Neural progenitor cell (in vitro differentiated cells): Measurements from ENCODE around the gene KCNG3. TPM values are rescaled to one million over a fixed set of nuclear protein-coding genes. Genes with fewer than 3 reads are reported as not detected.

Experiments used
- DNase-seq: peaks from one replicate; pipeline ENCODE4 v3.0.0-alpha.2; 2016; ENCODE audit warnings: low spot score
- H2AFZ ChIP-seq: fragments of 200-600 bp; sonication (generic); replicated peaks from 2 replicates; pipeline ENCODE4 v1.6.1; 2016; ENCODE audit warnings: antibody characterized with exemption
- H3F3A ChIP-seq: fragments of 200-600 bp; sonication (generic); 2 replicates; pipeline ENCODE4 v1.6.1; 2016; ENCODE audit warnings: antibody characterized with exemption, low read depth
- H3K27ac ChIP-seq: fragments of 200-600 bp; sonication (generic); 2 replicates; pipeline ENCODE4 v1.5.1; 2016; ENCODE audit warnings: mild to moderate bottlenecking
- H3K27me3 ChIP-seq: fragments of 200-600 bp; sonication (generic); 2 replicates; pipeline ENCODE4 v1.6.1; 2016; ENCODE audit warnings: mild to moderate bottlenecking, moderate library complexity
- H3K36me3 ChIP-seq: fragments of 200-600 bp; sonication (generic); 2 replicates; pipeline ENCODE4 v1.5.1; 2016
- H3K4me1 ChIP-seq: fragments of 200-600 bp; sonication (generic); 2 replicates; pipeline ENCODE4 v1.6.1; 2016; ENCODE audit warnings: mixed run types
- H3K4me2 ChIP-seq: fragments of 200-600 bp; sonication (generic); 2 replicates; pipeline ENCODE4 v1.6.1; 2016
- H3K4me3 ChIP-seq: fragments of 200-600 bp; sonication (generic); 2 replicates; pipeline ENCODE4 v1.5.1; 2016
- H3K79me2 ChIP-seq: fragments of 200-600 bp; sonication (generic); 2 replicates; pipeline ENCODE4 v1.6.1; 2016; ENCODE audit warnings: low read depth
- H3K9ac ChIP-seq: fragments of 200-600 bp; sonication (generic); 2 replicates; pipeline ENCODE4 v1.6.1; 2016
- H3K9me3 ChIP-seq: fragments of 200-600 bp; sonication (generic); 2 replicates; pipeline ENCODE4 v1.5.1; 2016; ENCODE audit warnings: low read depth
- H4K20me1 ChIP-seq: fragments of 200-600 bp; sonication (generic); 2 replicates; pipeline ENCODE4 v1.6.1; 2016; ENCODE audit warnings: low read depth
- H3K27ac Mint-ChIP-seq: 3 replicates; pipeline ENCODE4 v1.8.0; 2021; ENCODE audit warnings: mixed read lengths
- H3K27me3 Mint-ChIP-seq: 2 replicates; pipeline ENCODE4 v1.8.0; 2022; ENCODE audit warnings: low read depth, mild to moderate bottlenecking, inconsistent platforms, moderate library complexity, mixed read lengths; ENCODE audit not compliant: insufficient read depth
- H3K36me3 Mint-ChIP-seq: 3 replicates; pipeline ENCODE4 v1.8.0; 2021; ENCODE audit warnings: mixed read lengths
- H3K4me1 Mint-ChIP-seq: 3 replicates; pipeline ENCODE4 v1.8.0; 2021; ENCODE audit warnings: mixed read lengths
- H3K4me3 Mint-ChIP-seq: 3 replicates; pipeline ENCODE4 v1.8.0; 2021; ENCODE audit warnings: mild to moderate bottlenecking, moderate library complexity, mixed read lengths
- H3K9me3 Mint-ChIP-seq: 3 replicates; pipeline ENCODE4 v1.8.0; 2020; ENCODE audit warnings: mixed read lengths
- EZH2 ChIP-seq: fragments of 200-600 bp; sonication (generic); IDR thresholded peaks from 2 replicates; pipeline ENCODE4 v1.6.1; 2017; ENCODE audit warnings: antibody characterized with exemption, mild to moderate bottlenecking, moderate library complexity
- EZH2phosphoT487 ChIP-seq: fragments of 200-600 bp; sonication (generic); IDR thresholded peaks from 2 replicates; pipeline ENCODE4 v1.6.1; 2017; ENCODE audit warnings: antibody characterized with exemption
- total RNA-seq: library from RNA; depleted of rRNA; stranded (reverse); fragments of >200 nt; gene quantifications from 2 replicates; pipeline ENCODE4 v1.2.3, GENCODE V29; 2015; ENCODE audit warnings: low replicate concordance
- TF ChIP-seq, protein P1 (sequence below): fragments of 200-600 bp; sonication (generic); IDR thresholded peaks from 2 replicates; pipeline ENCODE4 v1.5.1; 2017; ENCODE audit warnings: antibody characterized with exemption, mild to moderate bottlenecking

Gene KCNG3
- total RNA-seq, 1 donor from 2014 or later, result 7.8 TPM

DNA sequence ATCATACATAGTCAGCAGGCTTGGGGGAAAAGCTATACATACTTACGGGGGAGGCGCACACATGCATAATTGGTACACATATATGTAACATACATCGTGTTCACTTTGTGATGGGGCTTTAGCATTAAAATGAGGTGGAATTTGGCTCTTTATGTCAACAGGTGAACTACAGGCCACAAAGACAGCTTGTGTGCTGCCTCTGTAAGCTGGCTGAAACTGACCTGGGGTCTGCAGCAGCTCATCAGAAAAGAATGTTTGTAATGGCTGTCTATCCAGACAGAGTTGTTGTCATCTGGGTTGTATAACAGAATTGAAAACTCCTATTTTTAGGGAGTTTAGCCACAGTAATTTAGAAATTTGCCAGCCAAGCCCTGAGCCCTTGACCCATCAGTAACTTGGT lies 4.7 kb upstream of the KCNG3 start:
- H3K4me1 ChIP-seq, result peaks cover 25% of the 10 kb centered on the region
- no peak overlapping the region for H3K27ac ChIP-seq
- TF ChIP-seq EZH2 (no peak), EZH2phosphoT487 (no peak)
- TF ChIP-seq, protein P1, sequence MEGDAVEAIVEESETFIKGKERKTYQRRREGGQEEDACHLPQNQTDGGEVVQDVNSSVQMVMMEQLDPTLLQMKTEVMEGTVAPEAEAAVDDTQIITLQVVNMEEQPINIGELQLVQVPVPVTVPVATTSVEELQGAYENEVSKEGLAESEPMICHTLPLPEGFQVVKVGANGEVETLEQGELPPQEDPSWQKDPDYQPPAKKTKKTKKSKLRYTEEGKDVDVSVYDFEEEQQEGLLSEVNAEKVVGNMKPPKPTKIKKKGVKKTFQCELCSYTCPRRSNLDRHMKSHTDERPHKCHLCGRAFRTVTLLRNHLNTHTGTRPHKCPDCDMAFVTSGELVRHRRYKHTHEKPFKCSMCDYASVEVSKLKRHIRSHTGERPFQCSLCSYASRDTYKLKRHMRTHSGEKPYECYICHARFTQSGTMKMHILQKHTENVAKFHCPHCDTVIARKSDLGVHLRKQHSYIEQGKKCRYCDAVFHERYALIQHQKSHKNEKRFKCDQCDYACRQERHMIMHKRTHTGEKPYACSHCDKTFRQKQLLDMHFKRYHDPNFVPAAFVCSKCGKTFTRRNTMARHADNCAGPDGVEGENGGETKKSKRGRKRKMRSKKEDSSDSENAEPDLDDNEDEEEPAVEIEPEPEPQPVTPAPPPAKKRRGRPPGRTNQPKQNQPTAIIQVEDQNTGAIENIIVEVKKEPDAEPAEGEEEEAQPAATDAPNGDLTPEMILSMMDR, result no peak
- no peaks in the 10 kb centered on the region for H3K36me3 ChIP-seq
- H3K9ac ChIP-seq, result no peak overlapping the region
- Mint-ChIP-seq H3K27me3 (peaks cover 7% of the 10 kb centered on the region), H3K4me3 (no peak overlapping the region), H3K27ac (no peak overlapping the region), H3K9me3 (no peaks in the 10 kb centered on the region), H3K4me1 (peaks cover 10% of the 10 kb centered on the region), H3K36me3 (no peaks in the 10 kb centered on the region)
- no peak overlapping the region for H3K4me3 ChIP-seq
- peaks cover 22% of the 10 kb centered on the region for H3F3A ChIP-seq
- H3K27me3 ChIP-seq, result peaks cover 13% of the 10 kb centered on the region
- no peaks in the 10 kb centered on the region for H3K9me3 ChIP-seq
- no peak overlapping the region for H3K4me2 ChIP-seq
- H2AFZ ChIP-seq, result no peak overlapping the region
- no peaks in the 10 kb centered on the region for H3K79me2 ChIP-seq
- DNase-seq, result no peak
- H4K20me1 ChIP-seq, result no peaks in the 10 kb centered on the region

DNA sequence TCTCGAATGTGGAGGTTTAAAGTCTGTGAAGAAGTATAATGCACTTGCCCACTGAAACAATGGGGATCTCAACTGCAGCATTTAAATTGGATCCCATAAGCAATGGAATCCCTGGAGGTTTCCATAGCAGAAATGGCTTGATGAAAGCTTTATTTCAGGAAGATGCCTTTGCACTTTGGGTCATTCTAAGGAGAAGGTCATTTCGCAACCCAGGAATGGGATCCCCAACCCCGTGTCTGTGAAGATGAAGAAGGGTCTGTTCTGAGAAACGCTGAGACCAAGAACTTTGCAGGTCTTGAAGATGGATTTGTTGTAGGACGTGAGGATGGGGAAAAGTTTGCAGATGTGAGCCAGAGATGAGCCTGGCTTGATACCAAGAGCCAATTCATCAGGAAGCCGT lies 1.8 kb upstream of the KCNG3 start:
- TF ChIP-seq EZH2 (no peak), EZH2phosphoT487 (no peak)
- Histone ChIP-seq H3K4me1 (peaks cover 34% of the 10 kb centered on the region), H3K36me3 (no peaks in the 10 kb centered on the region), H3K27me3 (peaks cover 38% of the 10 kb centered on the region), H2AFZ (peak overlapping the region; percentile 80), H3K79me2 (peaks cover 27% of the 10 kb centered on the region), H3F3A (peaks cover 28% of the 10 kb centered on the region), H4K20me1 (no peaks in the 10 kb centered on the region), H3K9me3 (no peaks in the 10 kb centered on the region), H3K4me2 (peak overlapping the region; percentile 97), H3K27ac (no peak overlapping the region), H3K9ac (no peak overlapping the region), H3K4me3 (peak overlapping the region; percentile 70)
- no peak for DNase-seq
- Mint-ChIP-seq H3K9me3 (no peaks in the 10 kb centered on the region), H3K27ac (no peak overlapping the region), H3K36me3 (no peaks in the 10 kb centered on the region), H3K27me3 (peaks cover 22% of the 10 kb centered on the region), H3K4me1 (peaks cover 10% of the 10 kb centered on the region), H3K4me3 (no peak overlapping the region)

DNA sequence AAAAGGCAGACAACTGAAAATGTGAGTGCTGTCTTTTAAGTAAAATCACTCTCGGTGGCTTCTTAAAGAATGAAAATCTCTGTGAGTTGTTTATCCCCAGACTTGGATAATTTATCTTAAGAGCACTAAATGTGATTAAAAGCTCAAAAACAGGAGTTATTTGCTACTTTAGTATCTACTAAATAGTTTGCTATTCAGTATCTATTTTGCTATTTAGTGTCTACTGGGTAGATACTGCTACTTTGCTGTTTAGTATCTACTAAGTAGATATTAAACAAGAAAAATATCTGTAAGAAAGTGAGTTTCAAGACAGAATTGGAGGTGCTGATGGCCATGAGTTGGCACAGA lies 1.4 kb upstream of the KCNG3 start:
- H3K27ac Mint-ChIP-seq, result no peak overlapping the region
- peak overlapping the region; percentile 93 for H3K4me3 Mint-ChIP-seq
- H3K36me3 Mint-ChIP-seq, result no peaks in the 10 kb centered on the region
- TF ChIP-seq, protein P1, result no peak
- no peak for TF ChIP-seq EZH2
- no peak for TF ChIP-seq EZH2phosphoT487
- Histone ChIP-seq H3K36me3 (no peaks in the 10 kb centered on the region), H3K27ac (no peak overlapping the region), H3K79me2 (peaks cover 31% of the 10 kb centered on the region), H3K4me1 (peaks cover 34% of the 10 kb centered on the region), H3K4me2 (peak overlapping the region; percentile 97), H3K9ac (no peak overlapping the region), H4K20me1 (no peaks in the 10 kb centered on the region), H3K27me3 (peaks cover 38% of the 10 kb centered on the region), H3K9me3 (no peaks in the 10 kb centered on the region), H2AFZ (peak overlapping the region; percentile 80), H3F3A (peaks cover 28% of the 10 kb centered on the region), H3K4me3 (peak overlapping the region; percentile 70)
- peaks cover 22% of the 10 kb centered on the region for H3K27me3 Mint-ChIP-seq
- H3K9me3 Mint-ChIP-seq, result no peaks in the 10 kb centered on the region
- peaks cover 10% of the 10 kb centered on the region for H3K4me1 Mint-ChIP-seq
- no peak for DNase-seq

DNA sequence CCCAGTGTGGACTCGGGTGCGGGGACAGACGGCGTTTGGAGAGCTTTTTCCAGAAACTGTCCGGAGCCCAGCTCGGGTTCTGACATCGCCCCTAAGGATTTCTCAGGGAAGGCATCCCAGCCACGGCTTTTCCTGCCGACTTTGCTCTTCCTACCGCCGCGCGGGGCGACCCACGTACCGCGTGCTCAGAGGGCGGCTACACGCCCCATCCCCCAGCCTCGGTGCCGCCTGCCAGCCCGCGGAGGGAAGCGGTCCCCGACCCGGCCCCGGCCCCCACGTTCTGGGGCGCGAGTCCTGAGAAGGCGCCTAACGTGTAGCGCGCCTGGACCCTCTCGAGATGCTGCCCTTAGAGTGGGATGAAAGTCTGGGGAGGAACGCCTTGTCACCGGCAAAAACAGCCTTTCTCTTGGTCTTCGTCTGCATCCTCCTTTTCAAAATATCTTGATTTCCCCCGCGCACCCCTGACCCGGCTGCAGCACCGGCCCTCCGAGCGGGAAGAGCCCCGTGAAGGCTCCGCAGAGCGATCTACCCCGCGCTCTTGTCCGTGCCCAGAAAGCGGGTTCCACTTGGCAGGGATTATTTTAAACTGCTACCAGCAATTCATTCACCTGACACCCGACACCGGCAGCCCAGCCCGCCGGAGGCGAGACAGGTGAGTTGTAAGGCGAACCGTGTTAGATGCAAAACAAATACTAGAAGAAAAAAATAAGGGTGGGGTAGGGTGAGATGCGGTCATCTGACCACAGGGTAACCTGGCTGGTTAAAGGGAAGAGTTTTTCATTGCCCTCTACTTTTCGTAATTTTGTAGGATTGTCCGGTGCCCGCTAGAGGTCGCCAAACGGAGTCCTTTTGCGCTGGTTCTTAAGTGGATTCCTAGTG lies 812 bp upstream of the KCNG3 start:
- H3F3A ChIP-seq, result peaks cover 28% of the 10 kb centered on the region
- H3K27me3 Mint-ChIP-seq, result peaks cover 22% of the 10 kb centered on the region
- H3K4me1 ChIP-seq, result peaks cover 34% of the 10 kb centered on the region
- peak overlapping the region; percentile 93 for H3K4me3 Mint-ChIP-seq
- H3K27ac Mint-ChIP-seq, result no peak overlapping the region
- no peaks in the 10 kb centered on the region for H3K36me3 Mint-ChIP-seq
- H2AFZ ChIP-seq, result peak overlapping the region; percentile 97
- H3K4me1 Mint-ChIP-seq, result peaks cover 10% of the 10 kb centered on the region
- peaks cover 37% of the 10 kb centered on the region for H3K79me2 ChIP-seq
- no peak overlapping the region for H3K27ac ChIP-seq
- H3K4me2 ChIP-seq, result peak overlapping the region; percentile 97
- H3K9me3 Mint-ChIP-seq, result no peaks in the 10 kb centered on the region
- no peaks in the 10 kb centered on the region for H3K9me3 ChIP-seq
- H3K27me3 ChIP-seq, result peaks cover 38% of the 10 kb centered on the region
- TF ChIP-seq, protein P1, result peak; percentile 95
- peak; percentile 54 for TF ChIP-seq EZH2phosphoT487
- TF ChIP-seq EZH2, result no peak
- H3K4me3 ChIP-seq, result peak overlapping the region; percentile 70
- H4K20me1 ChIP-seq, result no peaks in the 10 kb centered on the region
- H3K36me3 ChIP-seq, result no peaks in the 10 kb centered on the region
- no peak overlapping the region for H3K9ac ChIP-seq
- peak; percentile 85 for DNase-seq
